Vagina (tissue), 2 donors: ENCODE measurements around the gene MAP2K2. TPM values are rescaled to one million over a fixed set of nuclear protein-coding genes. Genes with fewer than 3 reads are reported as not detected.

ENCODE experiments used
- DNase-seq, 2 donors: peaks; one replicate each; pipeline ENCODE4 v3.0.0-alpha.2; 2017; ENCODE audit errors: extremely low spot score in 2 of 2
- H3K27ac ChIP-seq: fragments of 200-600 bp; sonication (generic); one replicate; pipeline ENCODE4 v1.5.1; 2019
- H3K27me3 ChIP-seq: fragments of 200-600 bp; sonication (generic); one replicate; pipeline ENCODE4 v1.5.1; 2019
- H3K36me3 ChIP-seq, 2 donors: fragments of 200-600 bp; sonication (generic); one replicate each; pipeline ENCODE4 v1.5.1; 2017 to 2019
- H3K4me1 ChIP-seq: fragments of 200-600 bp; sonication (generic); one replicate; pipeline ENCODE4 v1.5.1; 2019
- H3K4me3 ChIP-seq, 2 donors: fragments of 200-600 bp; sonication (generic); 1 replicate in 1 of 2; 2 replicates in 1 of 2; pipeline ENCODE4 v1.5.1; 2016 to 2019
- H3K9me3 ChIP-seq: fragments of 200-600 bp; sonication (generic); one replicate; pipeline ENCODE4 v1.5.1; 2019
- CTCF ChIP-seq, 3 experiments: fragments of 450-650 bp in 2 of 3; fragments of 200-600 bp in 1 of 3; sonication (generic) in 1 of 3; IDR thresholded peaks; one replicate each; pipeline ENCODE4 v1.5.1; 2017 to 2019; ENCODE audit warnings: antibody characterized with exemption in 3 of 3, mild to moderate bottlenecking in 2 of 3, moderate library complexity in 2 of 3
- POLR2A ChIP-seq, 2 donors: fragments of 450-650 bp; IDR thresholded peaks; one replicate each; pipeline ENCODE4 v1.6.1; 2017; ENCODE audit warnings: antibody characterized with exemption in 2 of 2, mild to moderate bottlenecking in 2 of 2, moderate library complexity in 2 of 2
- POLR2AphosphoS5 ChIP-seq, 2 donors: sonication (generic); formaldehyde crosslinking; IDR thresholded peaks; one replicate each; pipeline ENCODE4 v1.9.0; 2017; ENCODE audit warnings: antibody characterized with exemption in 2 of 2, mild to moderate bottlenecking in 2 of 2, low read depth in 1 of 2; ENCODE audit not compliant: insufficient read depth in 1 of 2
- intact Hi-C: fragments of 100-400 bp; cut with DNase I; formaldehyde crosslinking; loops from one replicate; pipeline ENCODE4 v1.15.1; 2023
- total RNA-seq: library from RNA; depleted of rRNA; stranded (reverse); fragments of >200 nt; gene quantifications from one replicate; pipeline ENCODE4 v1.2.3, GENCODE V29; 2016

The MAP2K2 gene
- total RNA-seq, 1 donor from 2014 or later = 104 TPM

DNA sequence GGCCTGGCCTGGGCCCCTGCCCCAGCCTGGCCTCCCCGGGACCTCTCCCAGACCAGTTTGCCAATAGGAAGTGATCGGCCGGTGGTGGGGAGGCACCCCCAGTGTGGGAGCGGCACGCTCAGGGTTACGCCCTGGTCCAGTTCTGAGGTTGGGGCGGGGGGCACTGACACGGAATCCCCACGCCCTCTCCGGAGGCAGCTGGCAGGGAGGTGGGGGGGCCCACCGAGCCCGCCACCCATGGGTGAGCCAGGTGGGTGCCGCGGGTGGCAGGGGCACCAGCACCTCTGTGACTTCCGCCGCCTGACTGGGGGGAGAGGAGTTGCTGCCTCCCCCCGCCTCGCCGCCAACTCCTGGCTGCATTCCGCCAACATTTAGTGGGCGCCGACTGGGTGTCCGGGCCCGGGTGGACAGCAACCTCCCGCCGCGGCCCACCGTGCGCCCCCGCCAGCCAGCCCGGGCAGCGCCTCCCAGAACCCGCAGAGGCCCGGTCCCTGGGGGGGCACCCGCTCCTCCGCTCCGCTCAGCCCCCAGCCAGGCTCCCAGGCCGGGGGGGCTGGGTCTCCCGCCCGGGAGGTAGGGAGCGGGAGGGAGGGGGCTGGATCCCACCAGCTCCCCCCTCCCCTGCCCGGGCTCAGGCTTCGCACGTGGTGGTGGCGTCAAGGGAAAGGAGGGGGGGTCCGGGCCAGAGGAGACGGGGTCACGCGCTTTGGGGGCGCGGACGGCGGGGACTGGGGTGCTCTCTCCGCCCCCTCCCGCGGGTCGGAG is 59.2 kb downstream of the MAP2K2 start:
- peaks cover 65% of the 10 kb centered on the region for H3K4me1 ChIP-seq
- H3K27ac ChIP-seq = peak overlapping the region; percentile 100
- intact Hi-C loops = loop anchor here (5.0 kb wide), 2 partner anchors 57 to 77 kb away; partner anchors contain the start of genes EEF2 and PIAS4
- TF ChIP-seq POLR2A (IDR thresholded peaks at IDR 0.05) = peak in 1 of 2 donors; percentile 6
- no peak for TF ChIP-seq CTCF (IDR thresholded peaks at IDR 0.05)
- TF ChIP-seq POLR2AphosphoS5 (IDR thresholded peaks at IDR 0.05; ENCODE audit: insufficient read depth in 1 of 2, low read depth in 1 of 2) = peak in 1 of 2 donors; percentile 47
- H3K27me3 ChIP-seq = no peaks in the 10 kb centered on the region
- peak in 1 of 2 donors; percentile 89 for DNase-seq
- H3K4me3 ChIP-seq = peak overlapping the region; percentile 70 to 99
- H3K36me3 ChIP-seq = no peaks in the 10 kb centered on the region
- H3K9me3 ChIP-seq = no peaks in the 10 kb centered on the region

GRCh38 chr19:4064149-4064495 is 59.8 kb downstream of the MAP2K2 start:
- Histone ChIP-seq H3K9me3 (no peaks in the 10 kb centered on the region), H3K27me3 (no peaks in the 10 kb centered on the region), H3K27ac (peak overlapping the region; percentile 100), H3K4me3 (peak overlapping the region; percentile 70 to 99), H3K4me1 (peaks cover 69% of the 10 kb centered on the region), H3K36me3 (no peaks in the 10 kb centered on the region)
- peak in 1 of 2 donors; percentile 84 for DNase-seq
- TF ChIP-seq POLR2AphosphoS5 (IDR thresholded peaks at IDR 0.05; ENCODE audit: insufficient read depth in 1 of 2, low read depth in 1 of 2) (peak in 1 of 2 donors; percentile 63), CTCF (IDR thresholded peaks at IDR 0.05) (no peak)
- intact Hi-C loops = loop anchor here (5.0 kb wide), 1 partner anchor 57 kb away; the partner anchor contains the start of gene PIAS4

DNA sequence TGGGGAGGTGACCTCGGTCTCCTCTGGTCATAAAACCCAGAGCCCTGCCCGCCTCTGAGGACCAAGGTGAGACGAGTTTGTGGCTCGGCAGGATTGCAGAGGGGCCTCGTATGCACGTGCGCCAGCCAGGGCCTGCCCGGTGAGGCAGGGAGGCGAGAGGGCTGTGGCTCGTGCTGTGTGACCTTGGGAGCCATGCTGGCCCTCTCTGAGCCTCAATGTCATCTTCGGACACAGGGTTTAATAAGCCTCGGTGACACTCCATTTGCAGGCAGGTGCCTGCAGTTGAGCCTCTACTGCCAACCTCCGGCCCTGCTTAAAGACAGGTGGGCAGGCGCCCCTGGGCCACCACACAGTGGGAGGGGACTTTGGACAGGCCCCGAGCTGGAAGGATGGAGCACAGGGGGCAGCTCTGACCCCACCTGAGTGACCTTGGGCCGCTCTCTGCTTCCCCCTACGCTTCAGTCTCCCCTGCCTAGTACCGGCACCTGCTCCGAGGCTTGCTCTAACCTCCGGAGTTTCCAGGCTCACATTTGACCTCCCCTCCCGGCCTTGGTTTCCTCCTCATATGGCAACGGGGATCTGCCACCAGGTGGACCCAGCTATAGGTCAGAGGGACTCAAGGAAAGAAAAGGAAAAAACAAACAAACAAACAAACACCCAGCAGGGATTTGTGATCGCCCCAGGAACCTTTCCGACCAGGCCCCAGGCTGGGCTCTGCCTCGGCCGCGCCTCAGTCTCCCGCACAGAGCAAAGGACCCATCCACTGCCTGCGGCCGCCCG is 60.4 kb downstream of the MAP2K2 start:
- TF ChIP-seq CTCF (IDR thresholded peaks at IDR 0.05) = no peak
- TF ChIP-seq POLR2AphosphoS5 (IDR thresholded peaks at IDR 0.05; ENCODE audit: insufficient read depth in 1 of 2, low read depth in 1 of 2) = no peak
- no peak for TF ChIP-seq POLR2A (IDR thresholded peaks at IDR 0.05)
- H3K4me3 ChIP-seq = peak overlapping the region; percentile 70 to 99
- no peaks in the 10 kb centered on the region for H3K9me3 ChIP-seq
- H3K4me1 ChIP-seq = peaks cover 71% of the 10 kb centered on the region
- intact Hi-C loops = loop anchor here (5.0 kb wide), 1 partner anchor 56 kb away; the partner anchor contains the start of gene PIAS4
- peak overlapping the region; percentile 100 for H3K27ac ChIP-seq
- DNase-seq = peak in 1 of 2 donors; percentile 88
- no peaks in the 10 kb centered on the region for H3K36me3 ChIP-seq
- no peaks in the 10 kb centered on the region for H3K27me3 ChIP-seq

DNA sequence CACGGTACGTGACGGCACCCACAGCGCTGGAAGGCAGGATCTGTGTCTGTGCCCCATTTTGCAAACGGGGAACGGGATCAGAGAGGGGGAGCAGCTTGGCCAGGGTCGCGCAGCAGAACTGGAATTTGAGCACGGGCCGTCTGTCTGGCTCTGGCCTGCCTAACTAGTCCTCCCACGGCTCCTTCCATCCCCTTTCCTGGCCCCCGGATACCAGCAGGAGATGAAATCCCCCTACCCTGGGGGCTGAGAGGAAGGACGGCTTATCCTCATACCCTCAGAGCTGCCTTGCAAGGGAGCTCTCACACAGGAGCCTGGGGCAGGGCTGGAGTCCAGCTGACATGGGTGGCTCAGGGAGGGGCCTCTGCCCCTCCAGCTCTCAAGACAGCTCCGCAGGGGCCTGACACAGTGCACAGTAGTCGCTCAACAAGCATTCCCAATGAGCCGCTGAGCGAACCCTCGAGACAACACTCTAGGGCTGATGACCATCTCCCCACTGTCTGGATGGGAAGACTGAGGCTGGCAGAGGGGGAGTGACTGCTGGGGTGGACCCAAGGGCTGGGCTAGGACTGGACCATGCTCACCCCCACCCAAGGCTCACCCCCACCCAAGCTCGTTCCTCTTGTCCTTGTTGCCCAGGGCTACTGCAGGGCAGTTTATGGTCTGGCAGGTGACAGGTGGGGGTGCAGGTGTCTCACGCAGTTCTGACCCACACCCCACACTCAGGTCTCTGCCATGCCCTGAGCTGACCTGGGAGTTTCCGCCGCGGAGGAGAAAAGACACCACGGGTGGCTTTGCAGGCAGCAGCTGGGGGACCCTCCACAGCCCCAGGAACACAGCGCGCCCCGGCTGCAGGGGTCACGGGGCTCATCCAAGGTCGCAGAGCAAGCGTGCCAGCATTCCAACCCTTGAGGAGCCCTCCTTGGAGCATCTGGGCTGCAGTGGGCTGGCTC is 61.2 kb downstream of the MAP2K2 start:
- Histone ChIP-seq H3K27me3 (no peaks in the 10 kb centered on the region), H3K9me3 (no peaks in the 10 kb centered on the region), H3K27ac (peak overlapping the region; percentile 100), H3K4me3 (peak overlapping the region; percentile 70 to 99), H3K36me3 (no peaks in the 10 kb centered on the region), H3K4me1 (peaks cover 71% of the 10 kb centered on the region)
- DNase-seq = peak in 1 of 2 donors; percentile 86
- TF ChIP-seq CTCF (IDR thresholded peaks at IDR 0.05) = no peak
- TF ChIP-seq POLR2AphosphoS5 (IDR thresholded peaks at IDR 0.05; ENCODE audit: insufficient read depth in 1 of 2, low read depth in 1 of 2) = no peak
- TF ChIP-seq POLR2A (IDR thresholded peaks at IDR 0.05) = no peak
- intact Hi-C loops = loop anchor here (5.0 kb wide), 1 partner anchor 55 kb away; the partner anchor contains the start of gene PIAS4
